RPMI7951 (cell line): ENCODE measurements around the gene SERPINA4. TPM values are rescaled to one million over a fixed set of nuclear protein-coding genes. Genes with fewer than 3 reads are reported as not detected.
"Not testable (repeated sequence)": the region's sequence is repeated elsewhere in the genome, so short reads cannot be mapped to it uniquely, and the experiment has no call there.

ENCODE experiments used
- DNase-seq: peaks from one replicate; pipeline ENCODE4 v3.0.0-alpha.2; 2012; ENCODE audit warnings: low read depth
- total RNA-seq: library from RNA; depleted of rRNA; stranded (reverse); fragments of >200 nt; shearing (Covaris generic); gene quantifications from 2 replicates; pipeline ENCODE4 v1.2.3, GENCODE V29; 2014

SERPINA4 gene
- total RNA-seq, 1 experiment from 2014 or later: not detected

DNA sequence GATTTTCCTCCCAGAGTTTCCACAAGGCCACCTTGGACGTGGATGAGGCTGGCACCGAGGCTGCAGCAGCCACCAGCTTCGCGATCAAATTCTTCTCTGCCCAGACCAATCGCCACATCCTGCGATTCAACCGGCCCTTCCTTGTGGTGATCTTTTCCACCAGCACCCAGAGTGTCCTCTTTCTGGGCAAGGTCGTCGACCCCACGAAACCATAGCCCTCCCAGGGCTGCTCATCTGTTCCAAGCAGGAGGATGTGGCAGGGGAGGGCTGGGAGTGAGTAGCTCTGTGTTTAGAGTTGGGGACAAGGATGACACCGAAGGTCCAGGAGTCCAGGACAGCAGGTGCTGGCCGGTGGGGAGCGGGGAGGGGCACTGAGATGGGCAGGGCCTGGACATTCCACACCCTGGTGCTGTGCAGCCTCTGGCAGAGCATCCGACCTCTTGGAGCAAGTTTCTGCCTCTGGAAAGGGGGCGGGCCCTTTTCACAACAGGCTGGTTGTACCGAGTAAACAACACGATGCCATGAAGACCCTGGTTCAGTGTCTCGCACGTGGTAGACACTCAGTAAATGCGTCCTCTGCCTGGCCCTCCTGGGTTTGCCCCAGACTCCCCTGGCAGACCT is 8.2 kb downstream of the SERPINA4 start:
- no peak for DNase-seq

DNA sequence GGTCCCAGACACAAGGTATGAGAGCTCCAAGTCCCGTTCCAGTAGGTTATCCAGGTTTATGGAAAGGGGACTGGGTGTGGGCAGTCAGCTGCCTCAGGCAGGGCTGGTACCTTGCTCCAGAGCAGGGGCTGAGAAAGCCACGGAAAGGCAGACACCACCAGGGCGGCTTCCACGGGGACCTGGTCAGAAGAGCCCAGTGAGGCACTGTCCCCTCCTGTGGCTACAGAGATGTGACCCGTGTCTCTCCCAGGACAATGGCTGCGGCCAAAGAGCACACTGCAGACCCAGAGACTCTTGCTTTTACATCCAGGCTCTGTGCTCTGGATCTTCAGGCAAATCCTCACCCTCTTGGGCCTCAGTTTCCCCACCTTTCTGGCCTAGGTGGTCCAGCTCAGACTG is 8.8 kb downstream of the SERPINA4 start:
- DNase-seq: no peak

DNA sequence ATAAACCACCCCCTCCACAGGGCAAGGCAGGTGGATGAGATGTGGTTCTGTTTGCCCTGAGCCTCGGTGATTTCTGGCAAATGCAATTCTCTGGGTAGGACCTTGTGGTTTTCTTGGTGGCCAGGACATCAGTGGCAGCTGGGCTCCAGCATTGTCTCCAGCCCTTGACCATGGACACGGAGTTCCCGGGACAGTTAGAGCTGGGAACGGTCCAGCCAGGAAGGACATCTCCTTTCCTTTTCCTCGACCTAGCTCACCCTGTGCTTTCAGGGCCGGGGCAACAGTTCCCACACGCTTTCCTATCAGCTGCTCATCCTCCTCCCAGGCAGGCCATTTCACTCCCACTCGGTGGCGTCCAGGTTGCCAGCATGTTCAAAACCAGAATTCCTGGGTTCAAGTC is 9.2 kb downstream of the SERPINA4 start:
- no peak for DNase-seq

DNA sequence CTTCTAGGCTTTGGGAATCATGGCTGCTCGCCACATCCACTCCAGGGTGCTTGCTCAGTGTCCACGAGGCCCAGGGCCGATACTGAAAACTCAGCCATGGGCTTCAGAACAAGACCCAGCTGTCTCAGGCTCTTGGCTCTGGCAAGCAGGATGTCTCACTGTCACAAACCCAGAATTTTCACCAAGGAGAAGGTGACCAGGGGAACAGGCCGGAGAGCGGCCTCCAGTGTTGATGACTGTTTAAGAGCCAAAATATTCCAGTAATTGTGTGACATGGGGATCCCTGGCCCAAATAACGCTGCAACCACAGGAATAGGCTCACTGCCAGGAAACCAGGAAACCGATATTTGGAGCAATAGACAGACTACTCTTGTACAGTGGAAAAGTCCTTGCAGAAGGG is 10.2 kb downstream of the SERPINA4 start:
- no peak for DNase-seq

DNA sequence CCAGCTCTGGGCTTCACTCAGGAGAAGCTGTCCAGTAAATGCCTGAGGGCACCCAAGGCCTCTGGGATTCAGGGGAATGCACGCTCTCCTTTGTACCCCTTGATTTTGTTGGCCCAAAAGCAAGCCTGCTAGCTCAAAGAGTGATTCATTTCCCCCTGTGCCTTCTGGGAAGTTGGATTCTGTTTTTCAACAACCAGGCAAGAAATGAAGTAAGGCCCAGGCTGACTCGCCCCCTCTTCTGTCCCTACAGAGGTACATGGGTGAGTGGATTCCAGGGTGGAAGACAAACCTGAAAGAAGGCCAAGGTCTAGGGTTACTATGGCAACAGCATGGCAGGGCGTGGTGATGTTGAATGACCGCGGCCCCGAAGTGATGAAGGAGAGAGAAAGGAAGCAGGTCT is 10.7 kb downstream of the SERPINA4 start:
- DNase-seq: peak; percentile 42

DNA sequence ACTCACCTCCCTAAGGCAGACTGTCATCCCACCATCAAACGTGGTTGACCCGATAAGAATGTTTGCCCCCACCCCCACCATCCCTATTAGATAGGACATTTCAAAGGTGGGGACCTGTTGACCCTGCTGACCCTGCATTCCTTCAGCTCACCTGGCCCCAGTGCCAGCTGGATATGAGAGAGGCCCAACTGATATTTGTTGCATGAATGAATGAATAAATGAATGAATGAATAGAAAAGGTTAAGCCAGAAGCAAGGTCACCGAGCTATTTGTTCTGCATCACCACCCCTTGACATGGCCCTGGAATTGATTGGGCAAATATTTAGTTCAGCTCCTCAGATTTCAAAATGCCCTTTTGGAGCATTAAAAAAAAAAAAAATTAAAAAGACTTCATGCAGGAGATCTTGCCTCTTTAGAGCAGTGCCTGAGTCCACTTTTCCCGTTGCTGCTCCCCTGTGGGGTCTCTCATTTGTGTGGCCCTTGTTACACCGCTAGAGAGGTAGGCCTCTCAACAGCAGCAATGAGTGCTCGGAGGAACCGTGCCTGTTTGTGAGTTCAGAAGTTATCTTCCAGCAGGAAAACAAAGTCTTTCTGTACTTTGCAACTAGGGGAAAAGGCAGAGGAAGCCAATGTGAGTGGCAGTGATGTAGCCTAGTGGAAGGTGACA is 11.5 kb downstream of the SERPINA4 start:
- no peak for DNase-seq

DNA sequence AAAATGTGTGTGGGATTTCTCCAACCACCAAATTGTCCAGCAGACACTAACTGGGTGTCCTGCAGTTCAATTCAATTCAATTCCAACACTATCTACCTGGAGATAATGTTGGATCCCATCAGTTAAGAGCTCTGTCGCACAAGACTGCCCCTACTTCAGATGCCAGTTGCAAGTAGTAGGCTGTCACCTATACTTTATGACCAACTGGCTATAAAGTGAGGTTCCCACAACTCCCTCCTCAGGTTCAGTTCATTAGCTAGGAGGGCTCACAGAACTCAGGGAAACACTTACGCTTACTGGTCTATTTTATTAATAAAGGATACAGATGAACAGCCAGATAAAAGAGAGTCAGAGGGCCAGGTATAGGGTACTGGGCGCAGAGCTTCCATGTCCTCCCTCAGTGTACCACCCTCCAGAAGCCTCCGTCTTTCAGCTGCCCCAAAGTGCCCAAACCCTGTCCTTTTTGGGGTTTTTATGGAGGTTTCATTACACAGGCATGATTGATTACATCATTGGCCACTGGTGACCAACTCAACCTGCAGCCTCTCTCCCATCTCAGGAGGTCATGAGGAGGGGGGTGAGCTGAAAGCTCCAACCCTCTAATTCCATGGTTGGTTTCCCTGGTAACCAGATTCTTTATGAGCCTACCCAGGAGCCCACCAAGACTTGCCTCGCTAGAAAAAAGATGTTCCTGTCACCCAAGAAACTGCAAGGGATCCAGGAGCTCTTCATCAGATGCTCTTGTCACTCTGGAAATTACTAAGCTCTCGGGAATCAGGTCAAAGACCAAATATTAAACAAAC is 12.4 kb downstream of the SERPINA4 start:
- no peak for DNase-seq

DNA sequence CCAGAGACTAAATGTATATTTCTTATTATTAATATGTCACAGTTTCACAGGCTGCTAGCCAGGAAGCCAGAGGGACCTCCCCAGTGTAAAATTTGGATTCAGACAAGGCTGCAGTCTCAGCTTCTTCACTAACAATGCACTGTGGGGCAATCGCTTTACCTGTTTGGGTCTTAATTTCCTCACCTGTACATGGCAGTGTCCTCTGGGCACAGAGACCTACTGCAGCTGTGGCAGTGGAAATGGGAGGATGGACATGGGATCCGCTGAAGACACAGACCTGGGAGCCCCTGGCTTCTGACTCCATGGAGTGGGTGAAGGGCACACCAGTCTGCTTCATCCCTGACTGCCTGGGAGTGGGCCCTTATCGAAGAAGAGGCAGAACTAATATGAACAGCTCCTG is 13.1 kb downstream of the SERPINA4 start:
- DNase-seq: no peak

DNA sequence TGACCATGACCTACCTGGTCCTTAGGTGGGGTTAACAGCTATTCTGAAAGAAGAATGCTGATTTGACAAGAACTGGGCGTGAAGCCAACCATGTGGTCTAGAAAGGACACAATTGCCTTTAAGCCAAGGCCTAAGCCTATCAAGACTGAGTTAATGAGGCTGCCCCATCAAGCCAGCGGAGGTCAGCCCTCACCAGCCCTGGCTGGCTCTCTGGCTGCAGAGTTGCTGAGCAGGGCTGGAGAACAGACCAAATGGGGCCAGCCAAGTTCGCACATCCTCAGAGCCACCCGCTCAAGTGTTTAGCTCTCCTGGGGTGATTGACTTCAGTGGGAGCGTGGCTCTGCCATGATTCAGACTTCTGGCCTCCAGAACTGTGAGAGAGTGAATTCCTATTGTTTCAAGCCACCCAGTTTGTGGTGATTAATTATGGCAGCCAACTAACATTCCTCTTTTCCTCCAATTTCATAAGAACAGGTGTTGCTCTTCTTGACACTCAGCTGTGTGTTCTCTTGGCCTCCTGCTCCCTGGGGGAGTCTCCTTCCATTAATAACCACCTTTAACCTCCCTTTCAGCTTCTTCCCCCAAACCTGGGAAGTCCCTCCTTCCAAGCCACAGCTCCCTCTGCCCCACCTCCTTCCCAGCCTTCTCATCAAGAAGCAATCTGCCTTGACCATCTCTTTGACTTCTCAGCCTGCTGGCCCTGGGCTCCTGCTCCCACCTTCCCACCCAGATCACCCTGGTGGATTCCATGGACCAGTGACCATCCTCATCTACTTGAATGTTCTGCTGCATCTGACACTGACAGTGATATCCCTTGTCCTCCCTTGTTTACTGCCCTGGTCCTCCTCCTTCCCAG is 14.7 kb downstream of the SERPINA4 start:
- DNase-seq: peak; percentile 18

DNA sequence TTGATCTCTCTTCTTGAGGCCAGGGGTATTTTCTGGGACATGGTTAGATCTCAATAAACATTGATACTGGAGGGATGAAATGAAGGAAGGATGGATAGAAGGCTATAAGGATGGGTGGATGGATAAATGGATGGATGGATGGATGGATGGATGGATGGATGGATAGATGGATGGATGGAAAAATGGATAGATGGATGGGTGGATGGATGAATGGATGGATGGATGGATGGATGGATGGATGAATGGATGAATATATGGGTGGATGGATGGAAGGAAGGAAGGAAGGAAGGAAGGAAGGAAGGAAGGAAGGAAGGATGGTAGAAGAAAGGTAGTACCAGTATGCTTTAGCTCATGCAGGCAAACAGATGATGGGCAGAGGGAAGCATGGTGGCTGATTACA is 16.2 kb downstream of the SERPINA4 start:
- DNase-seq: not testable (repeated sequence)

DNA sequence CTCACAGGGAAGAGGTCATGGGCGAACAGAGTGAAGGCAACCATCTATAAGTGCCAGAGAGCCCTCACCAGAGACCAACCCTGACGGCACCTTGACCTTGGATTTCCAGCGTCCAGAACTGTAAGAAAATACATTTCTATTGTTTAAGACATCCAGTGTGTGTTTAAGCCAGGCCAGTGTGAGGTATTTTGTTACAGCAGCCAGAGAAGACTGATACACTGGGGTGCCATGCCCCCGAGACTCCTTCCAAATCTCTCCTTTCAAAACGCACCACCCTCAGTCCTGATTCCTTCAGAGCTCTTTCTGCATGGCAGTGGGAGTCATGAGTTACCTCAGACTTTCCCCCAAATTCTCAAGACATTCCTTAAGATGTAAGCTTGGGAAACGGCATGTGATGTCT is 17.5 kb downstream of the SERPINA4 start:
- DNase-seq: no peak

DNA sequence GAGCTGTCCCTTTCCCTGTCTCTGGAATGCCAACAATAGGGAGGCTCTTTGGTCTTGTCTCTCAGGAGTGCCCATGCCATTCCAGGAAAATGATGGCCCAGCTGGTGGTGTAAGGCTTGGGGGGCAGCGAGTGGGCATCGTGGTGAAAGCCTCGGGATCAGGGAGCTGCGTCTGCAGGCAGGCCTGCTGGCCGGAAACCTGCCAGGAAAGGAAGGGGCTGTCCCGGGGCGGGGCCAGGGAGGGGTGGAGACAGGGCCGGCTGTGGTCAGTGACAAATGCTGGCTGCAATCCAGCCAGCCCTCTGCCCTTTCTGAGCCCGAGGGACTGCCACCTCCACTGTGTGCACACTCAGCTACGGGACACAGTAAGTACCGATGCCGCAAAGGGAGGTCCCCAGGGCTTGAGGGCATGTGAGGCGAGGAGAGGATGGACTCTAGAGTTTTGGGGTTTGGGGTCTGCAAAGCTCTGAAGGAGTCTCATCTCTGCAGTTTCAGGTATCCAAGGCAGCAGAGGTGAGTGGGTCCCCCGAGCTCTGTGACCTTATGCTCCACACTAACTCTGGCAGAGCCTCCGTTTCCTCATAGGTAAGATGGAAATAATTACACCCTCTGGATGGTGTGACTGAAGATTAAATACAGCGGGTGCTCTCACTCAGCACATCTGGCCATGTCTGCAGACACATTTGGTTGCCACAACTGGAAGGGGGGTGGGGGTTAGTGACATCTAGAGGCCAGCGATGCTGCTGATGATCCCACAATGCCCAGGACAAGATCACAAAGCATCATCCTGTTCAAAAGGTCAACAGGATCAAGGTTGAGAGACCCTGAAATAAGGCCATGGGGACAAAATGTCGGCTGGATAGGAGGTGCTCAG is 20.1 kb downstream of the SERPINA4 start, which contains the start of gene SERPINA5:
Gene SERPINA5, plus strand, starts transcription at position 300 of the 873 bp plus-strand sequence. CDS start 5,937 bp downstream, outside the sequence.
- peak; percentile 71 for DNase-seq

DNA sequence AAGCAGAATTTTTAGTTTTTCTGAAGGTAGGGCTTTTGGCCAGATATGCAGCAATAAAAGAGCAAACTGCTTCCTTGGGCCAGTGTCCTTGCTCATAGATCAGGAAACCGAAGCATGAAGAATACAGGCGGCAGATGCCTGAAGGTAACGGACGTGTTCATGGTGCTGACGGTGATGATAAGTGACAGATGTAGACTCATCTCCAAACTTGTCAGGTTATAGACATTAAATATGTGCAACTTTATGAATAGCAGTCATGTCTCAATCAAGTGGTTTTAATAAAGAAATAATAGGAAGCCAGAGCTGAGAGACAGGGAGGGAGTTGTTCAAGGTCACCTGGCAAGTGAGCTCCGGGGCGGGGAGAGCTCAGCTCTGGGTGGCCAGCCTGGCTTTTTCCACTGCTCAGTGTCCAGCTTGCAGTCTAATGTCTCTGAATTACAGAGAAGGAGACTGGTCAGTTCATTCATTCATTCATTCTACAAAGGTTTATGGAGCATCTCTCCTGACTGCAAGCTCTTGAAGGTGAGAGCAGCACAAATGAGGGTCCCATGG is 21.0 kb downstream of the SERPINA4 start:
- no peak for DNase-seq

DNA sequence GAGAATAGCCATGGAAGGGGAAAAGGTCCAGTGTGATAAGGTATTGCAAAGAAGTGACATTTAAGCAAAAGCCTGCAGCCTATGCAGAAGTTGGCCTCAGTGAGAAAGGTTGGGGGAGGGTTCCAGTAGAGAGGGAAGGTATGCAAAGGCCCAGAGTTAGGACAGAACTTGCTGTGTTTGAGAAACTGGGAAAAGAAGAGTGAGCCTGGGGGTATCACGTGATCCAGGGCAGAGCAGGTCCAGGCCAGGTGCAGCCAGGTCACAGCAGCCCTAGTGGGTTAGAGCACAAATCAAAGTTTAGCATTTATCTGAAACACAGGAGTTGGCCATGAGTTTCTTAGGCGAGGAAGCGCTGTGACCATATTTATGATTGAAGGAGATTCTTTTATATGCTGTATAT is 21.6 kb downstream of the SERPINA4 start:
- DNase-seq: no peak

DNA sequence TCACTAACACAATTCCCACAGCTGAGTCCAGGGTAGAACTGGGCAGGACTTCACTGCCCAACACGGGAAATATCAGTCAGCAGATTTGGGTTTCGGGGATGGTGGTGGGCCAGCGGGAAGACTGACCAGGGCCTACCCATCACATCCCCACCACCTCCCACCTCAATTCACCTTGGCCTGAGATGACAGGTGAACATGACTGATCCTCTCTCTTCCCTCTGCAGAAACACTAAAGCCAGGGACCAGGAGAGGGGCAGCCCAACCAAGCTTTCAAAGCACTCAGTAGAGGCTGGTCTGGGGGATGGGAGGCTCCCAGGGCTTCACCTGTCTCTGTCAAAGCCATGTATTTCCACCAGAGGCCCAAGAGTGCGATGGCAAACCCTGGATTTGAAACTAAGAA is 22.3 kb downstream of the SERPINA4 start:
- DNase-seq: no peak

DNA sequence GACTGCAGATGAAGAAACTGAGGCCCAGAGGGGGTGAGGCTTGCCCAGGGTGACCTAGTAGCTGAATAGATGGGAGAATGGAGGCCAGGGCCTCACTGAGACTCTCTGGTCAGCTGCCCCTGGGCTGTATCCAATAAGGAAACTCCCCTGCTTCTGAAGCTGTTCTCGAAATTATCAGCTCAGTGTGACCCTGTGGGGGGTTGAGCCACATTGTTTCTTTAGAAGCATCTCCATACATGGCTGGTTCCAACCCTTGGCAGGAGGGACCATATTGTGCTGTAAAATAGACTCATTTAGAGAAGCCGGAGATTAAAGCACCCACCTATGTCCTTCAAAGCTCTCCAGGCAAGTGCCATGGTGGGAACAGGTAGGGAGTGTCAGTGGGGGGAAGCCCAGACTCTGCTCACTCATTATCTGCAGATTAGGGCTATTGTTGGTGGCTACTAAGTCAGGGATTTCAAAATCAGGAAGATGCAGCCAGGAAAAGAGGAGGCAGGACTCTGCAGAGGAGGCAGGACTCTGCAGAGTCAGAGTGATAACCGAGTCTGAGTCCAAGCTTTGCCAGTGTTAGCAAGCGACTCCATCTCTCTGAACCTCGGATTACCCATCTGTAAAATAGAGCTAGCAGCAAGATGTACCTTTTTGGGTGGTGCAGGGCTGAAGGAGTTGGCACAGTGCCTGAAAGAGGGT is 23.5 kb downstream of the SERPINA4 start:
- DNase-seq: no peak

DNA sequence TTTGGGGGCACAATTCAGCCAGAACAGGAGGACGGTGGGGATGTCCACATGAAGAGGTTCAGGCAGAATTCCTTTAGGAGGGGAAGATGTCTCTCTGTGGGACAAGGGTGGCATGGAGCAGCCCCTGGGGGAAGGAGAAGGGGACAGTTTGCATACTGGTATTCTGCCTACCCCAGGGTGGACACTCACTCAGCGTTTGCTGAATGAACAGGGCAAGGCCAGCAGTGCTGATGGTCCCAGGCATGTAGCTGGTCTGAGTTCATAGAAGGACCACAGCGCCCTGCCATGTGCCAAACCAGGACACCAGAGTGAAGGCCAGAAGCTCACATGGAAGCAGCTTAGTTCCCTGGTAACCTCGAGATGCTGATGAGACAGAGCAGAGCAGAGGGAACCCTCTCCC is 25.4 kb downstream of the SERPINA4 start:
- no peak for DNase-seq

DNA sequence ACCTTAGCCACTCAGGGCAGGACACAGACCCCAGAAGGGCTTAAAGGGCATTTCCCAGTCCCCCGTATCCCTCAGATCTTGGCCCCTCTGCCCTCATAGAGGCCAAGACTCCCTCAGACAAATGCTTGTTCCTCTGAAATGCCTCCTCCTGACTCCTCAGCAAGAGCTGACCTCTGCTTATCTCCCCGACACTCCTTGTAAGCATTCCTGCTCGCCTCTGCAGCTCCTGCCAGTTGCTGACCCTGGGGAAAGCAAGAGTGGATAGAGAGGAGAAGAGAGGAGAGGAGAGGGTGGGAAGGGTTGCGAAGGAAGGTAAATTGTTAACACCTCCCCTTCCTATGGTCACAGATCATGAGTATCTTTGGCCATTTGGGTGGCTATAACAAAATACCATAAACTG is 27.1 kb downstream of the SERPINA4 start:
- no peak for DNase-seq

DNA sequence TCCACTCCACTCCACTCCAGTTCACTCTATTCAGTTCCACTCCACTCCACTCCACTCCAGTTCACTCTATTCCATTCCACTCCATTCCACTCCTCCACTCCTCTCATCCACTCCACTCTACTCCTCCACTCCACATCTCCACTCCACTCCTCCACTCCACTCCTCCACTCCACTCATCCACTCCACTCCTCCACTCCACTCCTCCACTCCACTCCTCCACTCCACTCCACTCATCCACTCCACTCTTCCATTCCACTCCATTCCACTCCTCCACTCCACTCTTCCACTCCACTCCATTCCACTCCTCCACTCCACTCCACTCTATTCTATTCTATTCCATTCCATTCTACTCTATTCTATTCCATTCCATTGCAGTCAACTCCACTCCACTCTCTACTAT is 29.8 kb downstream of the SERPINA4 start:
- DNase-seq: no peak

DNA sequence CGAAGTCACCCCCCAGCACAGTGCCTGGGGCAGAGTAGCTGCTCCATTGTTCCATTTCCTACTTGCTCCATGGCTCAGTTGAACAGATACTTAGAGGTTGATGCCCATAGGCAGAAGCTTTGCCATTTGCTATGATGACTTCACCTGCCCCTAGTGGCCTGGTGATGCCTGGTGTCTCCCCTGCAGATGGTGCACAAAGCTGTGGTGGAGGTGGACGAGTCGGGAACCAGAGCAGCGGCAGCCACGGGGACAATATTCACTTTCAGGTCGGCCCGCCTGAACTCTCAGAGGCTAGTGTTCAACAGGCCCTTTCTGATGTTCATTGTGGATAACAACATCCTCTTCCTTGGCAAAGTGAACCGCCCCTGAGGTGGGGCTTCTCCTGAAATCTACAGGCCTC is 30.6 kb downstream of the SERPINA4 start:
- no peak for DNase-seq
